Hepatocyte (in vitro differentiated cells): ENCODE results near the gene ALDH1L1. TPM values are rescaled to one million over a fixed set of nuclear protein-coding genes. Genes with fewer than 3 reads are reported as not detected.

Experiments
- DNase-seq: peaks from one replicate; pipeline ENCODE4 v3.0.0-alpha.2; 2016; ENCODE audit warnings: low spot score
- H2AFZ ChIP-seq: fragments of 200-600 bp; sonication (generic); 2 replicates; pipeline ENCODE4 v1.6.0; 2016; ENCODE audit warnings: antibody characterized with exemption, mild to moderate bottlenecking
- H3K27ac ChIP-seq: fragments of 200-600 bp; sonication (generic); 2 replicates; pipeline ENCODE4 v1.5.1; 2016; ENCODE audit warnings: mild to moderate bottlenecking
- H3K27me3 ChIP-seq: fragments of 200-600 bp; sonication (generic); 2 replicates; pipeline ENCODE4 v1.6.1; 2016
- H3K36me3 ChIP-seq: fragments of 200-600 bp; sonication (generic); replicated peaks from 2 replicates; pipeline ENCODE4 v1.5.1; 2016; ENCODE audit warnings: low read depth; ENCODE audit not compliant: insufficient read depth
- H3K4me1 ChIP-seq: fragments of 200-600 bp; sonication (generic); 2 replicates; pipeline ENCODE4 v1.5.1; 2016; ENCODE audit warnings: mild to moderate bottlenecking, moderate library complexity; ENCODE audit not compliant: insufficient read depth
- H3K4me2 ChIP-seq: fragments of 200-600 bp; sonication (generic); 2 replicates; pipeline ENCODE4 v1.6.0; 2016
- H3K4me3 ChIP-seq: fragments of 200-600 bp; sonication (generic); 2 replicates; pipeline ENCODE4 v1.5.1; 2016; ENCODE audit warnings: mild to moderate bottlenecking
- H3K79me2 ChIP-seq: fragments of 200-600 bp; sonication (generic); 2 replicates; pipeline ENCODE4 v1.6.0; 2017; ENCODE audit warnings: mild to moderate bottlenecking
- H3K9me2 ChIP-seq: fragments of 200-600 bp; sonication (generic); replicated peaks from 2 replicates; pipeline ENCODE4 v1.6.0; 2017; ENCODE audit warnings: mild to moderate bottlenecking; ENCODE audit not compliant: insufficient read depth
- H3K9me3 ChIP-seq: fragments of 200-600 bp; sonication (generic); 2 replicates; pipeline ENCODE4 v1.5.1; 2016; ENCODE audit warnings: low read depth, mild to moderate bottlenecking
- H4K20me1 ChIP-seq: fragments of 200-600 bp; sonication (generic); 2 replicates; pipeline ENCODE4 v1.6.0; 2016; ENCODE audit warnings: mild to moderate bottlenecking; ENCODE audit not compliant: insufficient read depth, poor library complexity, severe bottlenecking
- EZH2 ChIP-seq: fragments of 200-600 bp; sonication (generic); IDR thresholded peaks from 2 replicates; pipeline ENCODE4 v1.6.1; 2016; ENCODE audit warnings: antibody characterized with exemption, mild to moderate bottlenecking, borderline replicate concordance
- EZH2phosphoT487 ChIP-seq: fragments of 200-600 bp; sonication (generic); IDR thresholded peaks from one replicate; pipeline ENCODE4 v1.6.1; 2018; ENCODE audit warnings: antibody characterized with exemption, mild to moderate bottlenecking, low read depth, moderate library complexity; ENCODE audit not compliant: unreplicated experiment, severe bottlenecking
- WGBS: methylation state at CpG from one replicate; pipeline ENCODE4 v1.1.6; 2016; ENCODE audit warnings: low lambda C conversion rate; ENCODE audit errors: missing lambda C conversion rate; 5-methylcytosine and 5-hydroxymethylcytosine counted together
- polyA plus RNA-seq: library from polyadenylated mRNA; unstranded; fragments of >200 nt; fragmentation: Nextera tagmentation; extraction: Ambion mirVana; gene quantifications from 2 replicates; pipeline ENCODE4 v1.2.1, GENCODE V29; 2016
- total RNA-seq: library from RNA; depleted of rRNA; stranded (reverse); fragments of >200 nt; gene quantifications from 2 replicates; pipeline ENCODE4 v1.2.3, GENCODE V29; 2014
- TF ChIP-seq, protein P1 (sequence below): fragments of 200-600 bp; sonication (generic); IDR thresholded peaks from 2 replicates; pipeline ENCODE4 v1.5.1; 2016; ENCODE audit warnings: antibody characterized with exemption, mild to moderate bottlenecking; ENCODE audit not compliant: poor library complexity

Gene ALDH1L1
- total and polyA plus RNA-seq, 2 experiments from 2014 or later: 15.9 to 22.6 TPM

- Histone ChIP-seq H3K4me2 (no peak overlapping the region), H4K20me1 (no peaks in the 10 kb centered on the region), H3K9me2 (no peaks in the 10 kb centered on the region), H3K4me1 (no peaks in the 10 kb centered on the region), H3K4me3 (no peak overlapping the region), H3K9me3 (no peaks in the 10 kb centered on the region), H2AFZ (no peak overlapping the region), H3K36me3 (no peaks in the 10 kb centered on the region), H3K79me2 (no peaks in the 10 kb centered on the region), H3K27ac (no peak overlapping the region), H3K27me3 (no peaks in the 10 kb centered on the region)
- WGBS: 73% methylated on average over 9 of the region's 9 CpGs
- DNase-seq: no peak
- TF ChIP-seq, protein P1, sequence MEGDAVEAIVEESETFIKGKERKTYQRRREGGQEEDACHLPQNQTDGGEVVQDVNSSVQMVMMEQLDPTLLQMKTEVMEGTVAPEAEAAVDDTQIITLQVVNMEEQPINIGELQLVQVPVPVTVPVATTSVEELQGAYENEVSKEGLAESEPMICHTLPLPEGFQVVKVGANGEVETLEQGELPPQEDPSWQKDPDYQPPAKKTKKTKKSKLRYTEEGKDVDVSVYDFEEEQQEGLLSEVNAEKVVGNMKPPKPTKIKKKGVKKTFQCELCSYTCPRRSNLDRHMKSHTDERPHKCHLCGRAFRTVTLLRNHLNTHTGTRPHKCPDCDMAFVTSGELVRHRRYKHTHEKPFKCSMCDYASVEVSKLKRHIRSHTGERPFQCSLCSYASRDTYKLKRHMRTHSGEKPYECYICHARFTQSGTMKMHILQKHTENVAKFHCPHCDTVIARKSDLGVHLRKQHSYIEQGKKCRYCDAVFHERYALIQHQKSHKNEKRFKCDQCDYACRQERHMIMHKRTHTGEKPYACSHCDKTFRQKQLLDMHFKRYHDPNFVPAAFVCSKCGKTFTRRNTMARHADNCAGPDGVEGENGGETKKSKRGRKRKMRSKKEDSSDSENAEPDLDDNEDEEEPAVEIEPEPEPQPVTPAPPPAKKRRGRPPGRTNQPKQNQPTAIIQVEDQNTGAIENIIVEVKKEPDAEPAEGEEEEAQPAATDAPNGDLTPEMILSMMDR: peak; percentile 17
- TF ChIP-seq EZH2phosphoT487: no peak
- no peak for TF ChIP-seq EZH2
Measured at GRCh38 chr3:126113733-126114442, 66.5 kb downstream of the ALDH1L1 start.

DNA sequence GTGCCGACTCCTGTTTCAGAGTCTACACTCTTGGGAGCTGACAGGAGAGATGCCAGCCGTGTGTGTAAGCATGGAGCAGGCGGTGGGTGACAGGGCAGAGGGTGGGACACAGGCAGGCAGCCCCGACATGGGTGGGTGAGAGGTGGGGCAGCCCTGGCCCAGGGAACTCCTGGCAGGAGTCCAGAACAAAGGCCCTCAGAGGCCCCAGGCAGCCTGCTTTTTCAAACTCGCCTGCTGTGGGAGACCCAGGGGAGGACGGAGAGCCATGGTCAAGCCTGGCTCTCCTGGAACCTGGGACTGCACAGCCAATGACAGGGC lies 67.2 kb downstream of the ALDH1L1 start:
- Histone ChIP-seq H3K27me3 (no peaks in the 10 kb centered on the region), H4K20me1 (no peaks in the 10 kb centered on the region), H3K27ac (no peak overlapping the region), H3K4me3 (no peak overlapping the region), H3K4me2 (no peak overlapping the region), H3K36me3 (no peaks in the 10 kb centered on the region), H3K4me1 (no peaks in the 10 kb centered on the region), H2AFZ (no peak overlapping the region), H3K9me2 (no peaks in the 10 kb centered on the region), H3K9me3 (no peaks in the 10 kb centered on the region), H3K79me2 (no peaks in the 10 kb centered on the region)
- DNase-seq: no peak
- WGBS: 91% methylated on average over 6 of the region's 6 CpGs
- TF ChIP-seq EZH2phosphoT487 (no peak), EZH2 (no peak)
- TF ChIP-seq, protein P1: no peak

- Histone ChIP-seq H3K36me3 (no peaks in the 10 kb centered on the region), H3K27ac (no peak overlapping the region), H3K4me3 (no peak overlapping the region), H3K79me2 (no peaks in the 10 kb centered on the region), H3K9me3 (no peaks in the 10 kb centered on the region), H2AFZ (no peak overlapping the region), H3K9me2 (no peaks in the 10 kb centered on the region), H3K4me1 (no peaks in the 10 kb centered on the region), H3K4me2 (no peak overlapping the region), H3K27me3 (no peaks in the 10 kb centered on the region), H4K20me1 (no peaks in the 10 kb centered on the region)
- 96% methylated on average over 13 of the region's 13 CpGs for WGBS
- DNase-seq: no peak
- no peak for TF ChIP-seq EZH2phosphoT487
- TF ChIP-seq, protein P1: no peak
- no peak for TF ChIP-seq EZH2
Measured at GRCh38 chr3:126112531-126113237, 67.7 kb downstream of the ALDH1L1 start.
